K562 (cell line): ENCODE measurements around the gene EEF1AKMT4. TPM values are rescaled to one million over a fixed set of nuclear protein-coding genes. Genes with fewer than 3 reads are reported as not detected.

Source experiments
- ATAC-seq: fragments of 200-7000 bp; cut with Tn5 transposase; 3 replicates; pipeline ENCODE4 v1.9.1; 2020; ENCODE audit warnings: moderate library complexity
- BruUV-seq: library from RNA; stranded (reverse); fragments of 400-500 nt; replicated peaks from 2 replicates; lab custom pipeline; 2021; lab: Mats Ljungman, UMichigan
- CTCF ChIA-PET: fragments of 300-600 bp; formaldehyde crosslinking; extraction: SDS; loops from one replicate; lab custom pipeline; 2021; ENCODE audit warnings: low intra/inter-chr PET ratio; lab: Yijun Ruan, JAX
- POLR2A ChIA-PET: fragments of 300-600, 350-650 bp; sonication (Branson Sonifier 250); formaldehyde crosslinking; extraction: SDS; loops from one replicate; lab custom pipeline; 2021; ENCODE audit warnings: antibody characterized with exemption, inconsistent platforms; lab: Yijun Ruan, JAX
- DNase-seq, 4 experiments: peaks; one replicate each; pipeline versions ENCODE4 v3.0.0 to v3.0.0-alpha.2; 2011 to 2018; ENCODE audit warnings: low spot score in 3 of 4, mixed read lengths in 3 of 4; ENCODE audit errors: extremely low read depth in 1 of 4
- FAIRE-seq: peaks from 2 replicates; lab custom pipeline; 2011; peaks lifted over from hg19 to GRCh38; lab: Jason Lieb, UNC
- H2AFZ ChIP-seq: 2 replicates; pipeline ENCODE4 v1.6.0; 2011; ENCODE audit warnings: low read depth, low read length, control low read depth, inconsistent platforms
- H3K27ac ChIP-seq: fragments of 200-600 bp; 3 replicates; pipeline ENCODE4 v1.8.0; 2011; ENCODE audit warnings: low read depth, mild to moderate bottlenecking, control low read depth, inconsistent platforms, low read length, moderate library complexity, mixed read lengths; ENCODE audit errors: extremely low read depth
- H3K27me3 ChIP-seq, 2 experiments: fragments of 300-600 bp in 1 of 2; 2 replicates in 1 of 2; 3 replicates in 1 of 2; pipeline versions ENCODE4 v1.6.0 to v1.8.0; 2011; ENCODE audit warnings: inconsistent platforms in 2 of 2, low read length in 2 of 2, mild to moderate bottlenecking in 1 of 2, mixed read lengths in 1 of 2, moderate library complexity in 1 of 2; ENCODE audit not compliant: control insufficient read depth in 2 of 2, insufficient read depth in 2 of 2
- H3K36me3 ChIP-seq: fragments of 300-600 bp; 3 replicates; pipeline ENCODE4 v1.8.0; 2011; ENCODE audit warnings: mild to moderate bottlenecking, low read length, inconsistent platforms; ENCODE audit not compliant: control insufficient read depth, insufficient read depth
- H3K4me1 ChIP-seq, 2 experiments: fragments of 200-600 bp in 1 of 2; replicated peaks in 1 of 2; 2 replicates in 1 of 2; 3 replicates in 1 of 2; pipeline versions ENCODE4 v1.5.1 to v1.8.0; 2011; ENCODE audit warnings: inconsistent platforms in 2 of 2, low read length in 2 of 2, mild to moderate bottlenecking in 1 of 2, mixed read lengths in 1 of 2, moderate library complexity in 1 of 2; ENCODE audit not compliant: control insufficient read depth in 2 of 2, insufficient read depth in 2 of 2
- H3K4me2 ChIP-seq: 2 replicates; pipeline ENCODE4 v1.6.1; 2011; ENCODE audit warnings: low read length, control low read depth, inconsistent platforms, mixed read lengths; ENCODE audit not compliant: insufficient read depth
- H3K4me3 ChIP-seq: fragments of 200-600 bp; sonication (generic), shearing (Covaris generic); 2 replicates; pipeline ENCODE4 v1.5.1; 2016; ENCODE audit warnings: control low read depth, inconsistent platforms
- H3K79me2 ChIP-seq: fragments of 200-600 bp; 3 replicates; pipeline ENCODE4 v1.8.0; 2011; ENCODE audit warnings: low read length, inconsistent platforms; ENCODE audit not compliant: control insufficient read depth, insufficient read depth
- H3K9ac ChIP-seq, 2 experiments: 2 replicates each; pipeline versions ENCODE4 v1.6.0 to v1.6.1; 2011; ENCODE audit warnings: low read depth in 2 of 2, low read length in 2 of 2, control low read depth in 1 of 2, inconsistent platforms in 1 of 2, mild to moderate bottlenecking in 1 of 2, mixed read lengths in 1 of 2; ENCODE audit not compliant: insufficient read depth in 1 of 2
- H3K9me1 ChIP-seq: one replicate; pipeline ENCODE4 v1.6.0; 2011; ENCODE audit warnings: inconsistent platforms, mild to moderate bottlenecking, low read length, moderate library complexity; ENCODE audit not compliant: control insufficient read depth, insufficient read depth
- H3K9me3 ChIP-seq: replicated peaks from 2 replicates; pipeline ENCODE4 v1.5.1; 2011; ENCODE audit warnings: low read depth, low read length, inconsistent platforms; ENCODE audit not compliant: control insufficient read depth, insufficient read depth
- H4K20me1 ChIP-seq: replicated peaks from 2 replicates; pipeline ENCODE4 v1.6.1; 2011; ENCODE audit warnings: low read length, inconsistent platforms, mixed read lengths; ENCODE audit not compliant: control insufficient read depth, insufficient read depth
- CBFB ChIP-seq: sonication (generic); formaldehyde crosslinking; IDR thresholded peaks from 2 replicates; pipeline ENCODE4 v1.4.0; 2020; ENCODE audit warnings: mild to moderate bottlenecking, missing genetic modification reagents
- CBX8 ChIP-seq: fragments of 200-600 bp; sonication (generic); IDR thresholded peaks from 2 replicates; pipeline ENCODE4 v1.6.1; 2012; ENCODE audit warnings: borderline replicate concordance, mixed run types, low read depth, mild to moderate bottlenecking, moderate library complexity, mixed read lengths, low read length, control low read depth, inconsistent platforms; ENCODE audit not compliant: poor library complexity, severe bottlenecking; ENCODE audit errors: extremely low read depth
- CTBP1 ChIP-seq: fragments of 450-650 bp; IDR thresholded peaks from 2 replicates; pipeline ENCODE4 v1.6.1; 2016; ENCODE audit warnings: borderline replicate concordance
- GATAD2B ChIP-seq: fragments of 450-650 bp; IDR thresholded peaks from 2 replicates; pipeline ENCODE4 v1.6.1; 2017; ENCODE audit warnings: mild to moderate bottlenecking, borderline replicate concordance
- HMG20B ChIP-seq: fragments of 250-450 bp; sonication (Bioruptor Pico); IDR thresholded peaks from 2 replicates; pipeline ENCODE4 v1.5.0; 2021; ENCODE audit warnings: mild to moderate bottlenecking
- IRF2 ChIP-seq: sonication (generic); formaldehyde crosslinking; IDR thresholded peaks from 2 replicates; pipeline ENCODE4 v1.8.1; 2022; ENCODE audit warnings: mild to moderate bottlenecking, missing genetic modification reagents
- KAT8 ChIP-seq: fragments of 450-650 bp; IDR thresholded peaks from 2 replicates; pipeline ENCODE4 v1.6.1; 2016; ENCODE audit warnings: low read depth, mild to moderate bottlenecking
- KDM1A ChIP-seq, 2 experiments: fragments of 450-650 bp; IDR thresholded peaks; 2 replicates each; pipeline ENCODE4 v1.6.1; 2016; ENCODE audit warnings: mild to moderate bottlenecking in 2 of 2
- PHF8 ChIP-seq: fragments of 200-600 bp; sonication (generic); IDR thresholded peaks from 2 replicates; pipeline ENCODE4 v1.6.1; 2012; ENCODE audit warnings: mixed run types, mild to moderate bottlenecking, inconsistent platforms, low read length, moderate library complexity, borderline replicate concordance
- RFX1 ChIP-seq: fragments of 450-650 bp; IDR thresholded peaks from 2 replicates; pipeline ENCODE4 v1.6.1; 2016; ENCODE audit warnings: mild to moderate bottlenecking, moderate library complexity
- STAT5B ChIP-seq: fragments of 250-450 bp; sonication (Bioruptor Pico); IDR thresholded peaks from 2 replicates; pipeline ENCODE4 v1.8.0; 2021; ENCODE audit warnings: mild to moderate bottlenecking, inconsistent platforms
- USF2 ChIP-seq: sonication (generic); formaldehyde crosslinking; IDR thresholded peaks from 2 replicates; pipeline ENCODE4 v1.5.0; 2020; ENCODE audit warnings: missing genetic modification reagents
- ZBTB17 ChIP-seq: fragments of 450-650 bp; formaldehyde crosslinking; IDR thresholded peaks from 2 replicates; pipeline ENCODE4 v1.4.0; 2020; ENCODE audit warnings: mild to moderate bottlenecking
- WGBS: fragments of 100-300 bp; shearing (Covaris generic); methylation state at CpG from one replicate; pipeline ENCODE4 v1.1.6; 2016; ENCODE audit warnings: low coverage, mixed read lengths; ENCODE audit not compliant: insufficient coverage; ENCODE audit errors: missing lambda C conversion rate; 5-methylcytosine and 5-hydroxymethylcytosine counted together
- in situ Hi-C: fragments of 300-500 bp; cut with MboI; formaldehyde crosslinking; loops from 4 replicates; pipeline ENCODE4 v1.15.0; 2018; ENCODE audit warnings: inconsistent platforms, mixed read lengths
- intact Hi-C: fragments of 100-400 bp; cut with micrococcal nuclease; formaldehyde crosslinking; loops from 2 replicates; pipeline ENCODE4 v1.14.2; 2022
- polyA plus RNA-seq, 8 experiments: library from polyadenylated mRNA; depleted of rRNA in 4 of 8; stranded (reverse) in 5 of 8; unstranded in 3 of 8; fragments of >200 nt; fragmentation: Nextera tagmentation in 2 of 8; fragmentation: Illumina TruSeq in 1 of 8; extraction: Ambion mirVana in 2 of 8; extraction: Trizol in 1 of 8; gene quantifications; 2 replicates each; pipeline versions ENCODE4 v1.2.1 to v1.2.3, GENCODE V29; 2011 to 2014; ENCODE audit warnings: inconsistent platforms in 1 of 8, missing spikeins in 1 of 8
- total RNA-seq, 7 experiments: library from RNA; depleted of rRNA in 6 of 7; stranded (reverse); fragments of >200 nt in 6 of 7; fragmentation: Illumina TruSeq in 2 of 7; extraction: Trizol in 2 of 7; gene quantifications; 2 replicates each; pipeline versions ENCODE4 v1.2.1 to v1.2.3, GENCODE V29; 2011 to 2021; ENCODE audit warnings: low replicate concordance in 1 of 7
- TF ChIP-seq, protein P1 (sequence below), 2 experiments: IDR thresholded peaks; 2 replicates each; pipeline ENCODE4 v1.6.1; 2011; ENCODE audit warnings: borderline replicate concordance in 1 of 2, control low read depth in 1 of 2, low read depth in 1 of 2, low read length in 1 of 2, mild to moderate bottlenecking in 1 of 2, mixed read lengths in 1 of 2, moderate library complexity in 1 of 2; ENCODE audit not compliant: insufficient read depth in 1 of 2, insufficient read length in 1 of 2, poor library complexity in 1 of 2, severe bottlenecking in 1 of 2; ENCODE audit errors: extremely low read depth in 1 of 2
- TF ChIP-seq, protein P2 (sequence below): fragments of 200-800 bp; sonication (Bioruptor generic); IDR thresholded peaks from 2 replicates; pipeline ENCODE4 v1.6.1; 2017; ENCODE audit warnings: missing genetic modification characterization, missing compliant biosample characterization
- TF ChIP-seq, protein P3 (sequence below): sonication (generic); formaldehyde crosslinking; IDR thresholded peaks from 2 replicates; pipeline ENCODE4 v1.8.0; 2022; ENCODE audit warnings: missing genetic modification reagents, mild to moderate bottlenecking, moderate library complexity, borderline replicate concordance

Gene EEF1AKMT4
- total and polyA plus RNA-seq, 9 of the 15 experiments (the other 6 are each of a cell fraction or from before 2014, with no cell fraction given) = 10.3 to 49.4 (median 18.9) TPM

DNA sequence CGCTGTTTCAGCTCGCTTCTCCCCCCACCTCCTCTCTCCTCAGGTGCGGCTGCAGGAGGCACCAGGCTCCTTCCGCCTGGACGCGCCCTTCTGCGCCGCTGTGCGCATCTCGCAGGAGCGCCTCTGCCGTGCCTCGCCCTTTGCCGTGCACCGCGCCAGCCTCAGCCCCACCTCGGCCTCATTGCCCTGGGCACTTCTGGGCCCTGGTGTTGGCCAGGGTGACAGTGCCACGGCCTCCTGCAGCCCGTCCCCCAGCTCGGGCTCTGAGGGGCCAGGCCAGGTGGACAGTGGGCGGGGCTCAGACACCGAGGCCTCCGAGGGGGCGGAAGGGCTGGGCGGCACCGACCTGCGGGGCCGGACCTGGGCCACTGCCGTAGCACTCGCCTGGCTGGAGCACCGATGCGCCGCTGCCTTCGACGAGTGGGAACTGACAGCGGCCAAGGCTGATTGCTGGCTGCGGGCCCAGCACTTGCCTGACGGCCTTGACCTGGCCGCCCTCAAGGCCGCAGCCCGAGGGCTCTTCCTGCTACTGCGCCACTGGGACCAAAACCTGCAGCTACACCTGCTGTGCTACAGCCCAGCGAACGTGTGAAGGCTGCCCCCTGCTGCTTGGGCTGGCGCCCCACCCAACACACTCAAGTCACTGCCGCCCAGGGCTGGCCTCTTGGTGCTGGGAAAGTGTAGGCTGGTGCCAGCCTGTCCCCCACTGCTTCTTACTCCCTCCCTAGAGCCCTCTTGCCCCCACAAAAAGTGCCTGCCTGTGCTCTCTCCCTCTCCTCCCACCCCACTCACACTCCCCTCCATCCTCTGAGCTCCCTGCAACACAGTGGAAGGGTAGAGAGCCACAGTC is 7.8 kb upstream of the EEF1AKMT4 start:
- H3K79me2 ChIP-seq = no peaks in the 10 kb centered on the region
- peaks cover 0 to 12% of the 10 kb centered on the region in 2 experiments; a peak in 1 of 5 replicates for H3K27me3 ChIP-seq
- BruUV-seq = no TSS peak
- H3K4me2 ChIP-seq = no peak overlapping the region
- H2AFZ ChIP-seq = no peak overlapping the region
- DNase-seq (peak; percentile 65 to 82 (median 74)), FAIRE-seq (peak; percentile 86), ATAC-seq (peak; percentile 97)
- H3K27ac ChIP-seq = no peak overlapping the region
- H3K4me1 ChIP-seq = peaks cover 0 to 19% of the 10 kb centered on the region in 2 experiments; a peak in 3 of 5 replicates
- H3K9me3 ChIP-seq = no peaks in the 10 kb centered on the region
- ChIA-PET POLR2A (interaction anchor here (0.6 to 0.9 kb wide), 4 partner anchors 74 to 1308 kb away, joined by 3 to 4 read pairs (median 3); no protein-coding TSS in a partner anchor), CTCF (interaction anchor here (2.2 kb wide), 1 partner anchor 346 kb away, joined by 17 read pairs; no protein-coding TSS in a partner anchor)
- H3K9ac ChIP-seq = peak overlapping the region in 1 of 2 experiments; percentile 61; a peak in 1 of 4 replicates
- 21% methylated on average over 23 of the region's 46 CpGs for WGBS
- peaks cover 27% of the 10 kb centered on the region for H4K20me1 ChIP-seq
- in situ Hi-C loops = loop anchor here (10.0 kb wide), 1 partner anchor 227 kb away; the partner anchor contains the start of gene ABCC5
- H3K4me3 ChIP-seq = no peak overlapping the region
- no peaks in the 10 kb centered on the region for H3K9me1 ChIP-seq
- H3K36me3 ChIP-seq = peaks cover 44% of the 10 kb centered on the region
- intact Hi-C loops = loop anchor here (5.0 to 10.0 kb wide), 2 partner anchors 94 to 197 kb away; no protein-coding TSS in a partner anchor
- no peak for TF ChIP-seq PHF8
- no peak for TF ChIP-seq RFX1
- no peak for TF ChIP-seq KAT8
- no peak for TF ChIP-seq IRF2 (CRISPR knock-in tag)
- 0 out of 2 replicates have a peak, but pooled peaks have one; percentile 22 for TF ChIP-seq ZBTB17 (CRISPR knock-in tag)
- no peak for TF ChIP-seq CBX8
- TF ChIP-seq, protein P1, sequence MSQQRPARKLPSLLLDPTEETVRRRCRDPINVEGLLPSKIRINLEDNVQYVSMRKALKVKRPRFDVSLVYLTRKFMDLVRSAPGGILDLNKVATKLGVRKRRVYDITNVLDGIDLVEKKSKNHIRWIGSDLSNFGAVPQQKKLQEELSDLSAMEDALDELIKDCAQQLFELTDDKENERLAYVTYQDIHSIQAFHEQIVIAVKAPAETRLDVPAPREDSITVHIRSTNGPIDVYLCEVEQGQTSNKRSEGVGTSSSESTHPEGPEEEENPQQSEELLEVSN (IDR thresholded peaks at IDR 0.05; ENCODE audit: borderline replicate concordance in 1 of 2, extremely low read depth in 1 of 2, insufficient read depth in 1 of 2, insufficient read length in 1 of 2, low read depth in 1 of 2, low read length in 1 of 2, poor library complexity in 1 of 2, severe bottlenecking in 1 of 2) = peak in 1 of 2 experiments; percentile 38
- TF ChIP-seq, protein P2, sequence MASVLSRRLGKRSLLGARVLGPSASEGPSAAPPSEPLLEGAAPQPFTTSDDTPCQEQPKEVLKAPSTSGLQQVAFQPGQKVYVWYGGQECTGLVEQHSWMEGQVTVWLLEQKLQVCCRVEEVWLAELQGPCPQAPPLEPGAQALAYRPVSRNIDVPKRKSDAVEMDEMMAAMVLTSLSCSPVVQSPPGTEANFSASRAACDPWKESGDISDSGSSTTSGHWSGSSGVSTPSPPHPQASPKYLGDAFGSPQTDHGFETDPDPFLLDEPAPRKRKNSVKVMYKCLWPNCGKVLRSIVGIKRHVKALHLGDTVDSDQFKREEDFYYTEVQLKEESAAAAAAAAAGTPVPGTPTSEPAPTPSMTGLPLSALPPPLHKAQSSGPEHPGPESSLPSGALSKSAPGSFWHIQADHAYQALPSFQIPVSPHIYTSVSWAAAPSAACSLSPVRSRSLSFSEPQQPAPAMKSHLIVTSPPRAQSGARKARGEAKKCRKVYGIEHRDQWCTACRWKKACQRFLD (CRISPR knock-in tag) = no peak
- TF ChIP-seq KDM1A (IDR thresholded peaks at IDR 0.05) = peak in 1 of 2 experiments; percentile 35; a peak in 1 of 4 replicates
- no peak for TF ChIP-seq STAT5B
- no peak for TF ChIP-seq USF2 (CRISPR knock-in tag)
- TF ChIP-seq CTBP1 = peak; percentile 78; the same call in 1 of the 2 replicates
- TF ChIP-seq, protein P3, sequence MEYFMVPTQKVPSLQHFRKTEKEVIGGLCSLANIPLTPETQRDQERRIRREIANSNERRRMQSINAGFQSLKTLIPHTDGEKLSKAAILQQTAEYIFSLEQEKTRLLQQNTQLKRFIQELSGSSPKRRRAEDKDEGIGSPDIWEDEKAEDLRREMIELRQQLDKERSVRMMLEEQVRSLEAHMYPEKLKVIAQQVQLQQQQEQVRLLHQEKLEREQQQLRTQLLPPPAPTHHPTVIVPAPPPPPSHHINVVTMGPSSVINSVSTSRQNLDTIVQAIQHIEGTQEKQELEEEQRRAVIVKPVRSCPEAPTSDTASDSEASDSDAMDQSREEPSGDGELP (CRISPR knock-in tag) = peak; percentile 79
- no peak for TF ChIP-seq GATAD2B
- no peak for TF ChIP-seq CBFB (CRISPR knock-in tag)
- no peak for TF ChIP-seq HMG20B (CRISPR knock-in tag)
